ENCODE results near the gene SPESP1.

Gene SPESP1

GRCh38 chr15:68979006-68979405 lies 48.7 kb downstream of the SPESP1 start:
- DNase-seq, result no peak
- Mint-ChIP-seq H3K9me3 (peaks cover 7% of the 10 kb centered on the region), H3K36me3 (ENCODE audit: low read depth) (no peaks in the 10 kb centered on the region), H3K27ac (no peak overlapping the region), H3K27me3 (peaks cover 46% of the 10 kb centered on the region), H3K4me3 (no peak overlapping the region), H3K4me1 (ENCODE audit: low read depth) (no peaks in the 10 kb centered on the region)

GRCh38 chr15:68979816-68980215 lies 49.5 kb downstream of the SPESP1 start:
- Mint-ChIP-seq H3K4me1 (ENCODE audit: low read depth) (no peaks in the 10 kb centered on the region), H3K27me3 (peaks cover 38% of the 10 kb centered on the region), H3K9me3 (peaks cover 7% of the 10 kb centered on the region), H3K27ac (no peak overlapping the region), H3K4me3 (no peak overlapping the region), H3K36me3 (ENCODE audit: low read depth) (no peaks in the 10 kb centered on the region)
- DNase-seq, result no peak

DNA sequence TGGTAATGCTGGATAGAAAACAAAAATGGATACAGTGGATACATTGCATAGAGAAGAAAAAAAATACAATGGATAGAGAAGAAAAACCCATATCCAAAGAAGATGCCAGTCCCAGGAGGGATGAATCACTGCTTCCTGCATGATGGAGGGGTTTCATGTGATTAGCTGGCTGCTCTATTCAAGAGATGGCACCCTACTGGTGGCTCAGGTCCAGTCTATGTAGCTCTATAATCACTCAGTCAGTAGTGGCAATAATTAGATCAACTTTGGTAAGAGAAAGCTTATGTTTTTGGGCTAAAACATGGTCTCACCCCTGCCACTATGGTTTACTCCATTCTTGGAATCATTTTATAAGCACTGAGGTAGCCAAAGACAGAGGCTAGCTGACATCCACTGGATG lies 50.5 kb downstream of the SPESP1 start:
- DNase-seq, result no peak
- H3K27me3 Mint-ChIP-seq, result peaks cover 33% of the 10 kb centered on the region
- H3K4me3 Mint-ChIP-seq, result no peak overlapping the region
- H3K36me3 Mint-ChIP-seq (ENCODE audit: low read depth), result no peaks in the 10 kb centered on the region
- H3K27ac Mint-ChIP-seq, result no peak overlapping the region
- no peaks in the 10 kb centered on the region for H3K4me1 Mint-ChIP-seq (ENCODE audit: low read depth)
- H3K9me3 Mint-ChIP-seq, result peaks cover 5% of the 10 kb centered on the region

GRCh38 chr15:68981941-68982340 lies 51.6 kb downstream of the SPESP1 start:
- Mint-ChIP-seq H3K4me3 (no peak overlapping the region), H3K4me1 (ENCODE audit: low read depth) (no peaks in the 10 kb centered on the region), H3K9me3 (peaks cover 5% of the 10 kb centered on the region), H3K36me3 (ENCODE audit: low read depth) (no peaks in the 10 kb centered on the region), H3K27me3 (peaks cover 29% of the 10 kb centered on the region), H3K27ac (no peak overlapping the region)
- DNase-seq, result no peak

DNA sequence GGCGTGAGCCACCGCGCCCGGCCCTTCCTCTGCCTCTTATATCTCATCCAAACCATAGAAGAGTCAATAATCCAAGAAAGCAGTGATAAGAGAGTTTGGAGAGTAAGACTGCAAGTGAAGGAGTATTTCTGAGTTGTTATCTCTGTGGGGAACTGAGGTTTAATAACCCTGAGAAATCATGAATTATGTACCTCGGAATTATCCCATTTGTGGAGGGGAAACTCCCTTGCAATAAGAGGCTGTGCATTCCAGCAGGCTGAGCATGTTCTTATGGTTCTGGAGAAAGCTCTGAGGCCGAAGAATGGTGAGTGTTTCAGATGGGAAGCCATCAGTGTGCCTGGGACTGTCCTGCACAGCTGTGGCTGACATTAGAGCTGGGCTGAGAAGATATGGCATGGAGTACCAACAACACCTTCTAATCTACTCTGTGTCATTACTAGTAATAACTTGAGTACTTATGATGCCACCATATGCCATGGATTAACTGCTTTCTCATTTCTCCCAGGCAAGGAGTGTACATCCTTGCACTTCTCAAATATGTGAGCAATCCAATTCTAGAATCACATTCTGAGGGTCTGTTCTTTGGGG lies 52.7 kb downstream of the SPESP1 start:
- H3K4me1 Mint-ChIP-seq (ENCODE audit: low read depth), result no peaks in the 10 kb centered on the region
- DNase-seq, result no peak
- no peaks in the 10 kb centered on the region for H3K36me3 Mint-ChIP-seq (ENCODE audit: low read depth)
- peaks cover 23% of the 10 kb centered on the region for H3K27me3 Mint-ChIP-seq
- no peak overlapping the region for H3K27ac Mint-ChIP-seq
- peaks cover 4% of the 10 kb centered on the region for H3K9me3 Mint-ChIP-seq
- H3K4me3 Mint-ChIP-seq, result no peak overlapping the region

- H3K27me3 Mint-ChIP-seq, result peaks cover 25% of the 10 kb centered on the region
- no peak overlapping the region for H3K4me3 Mint-ChIP-seq
- no peak for DNase-seq
- no peaks in the 10 kb centered on the region for H3K9me3 Mint-ChIP-seq
- no peak overlapping the region for H3K27ac Mint-ChIP-seq
- H3K4me1 Mint-ChIP-seq (ENCODE audit: low read depth), result no peaks in the 10 kb centered on the region
- H3K36me3 Mint-ChIP-seq (ENCODE audit: low read depth), result no peaks in the 10 kb centered on the region
These were observed 53.7 kb downstream of the SPESP1 start for GRCh38 chr15:68983961-68984481.

DNA sequence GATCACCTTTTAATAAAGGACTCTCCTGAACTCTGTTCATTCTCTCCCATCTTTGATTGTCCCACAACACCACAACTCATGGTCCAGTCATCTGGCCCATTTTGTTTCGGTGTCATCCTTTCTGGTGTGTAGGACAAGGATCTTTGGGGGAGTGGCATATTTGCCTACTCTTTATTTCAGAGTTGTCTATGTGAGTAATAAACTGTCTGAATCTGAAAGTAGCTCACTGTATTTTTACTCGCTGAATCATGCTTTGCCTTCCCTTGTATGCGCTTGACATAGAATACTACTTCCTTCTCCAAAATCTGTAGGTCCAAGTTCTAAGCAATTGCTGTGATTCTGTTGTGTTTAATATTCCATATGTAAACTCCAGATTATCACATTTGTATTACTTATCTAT lies 54.3 kb downstream of the SPESP1 start:
- Mint-ChIP-seq H3K36me3 (ENCODE audit: low read depth) (no peaks in the 10 kb centered on the region), H3K4me1 (ENCODE audit: low read depth) (no peaks in the 10 kb centered on the region), H3K27me3 (peaks cover 25% of the 10 kb centered on the region), H3K4me3 (no peak overlapping the region), H3K9me3 (no peaks in the 10 kb centered on the region), H3K27ac (no peak overlapping the region)
- DNase-seq, result no peak

- DNase-seq, result no peak
- peaks cover 25% of the 10 kb centered on the region for H3K27me3 Mint-ChIP-seq
- H3K36me3 Mint-ChIP-seq (ENCODE audit: low read depth), result no peaks in the 10 kb centered on the region
- H3K4me1 Mint-ChIP-seq (ENCODE audit: low read depth), result no peaks in the 10 kb centered on the region
- H3K9me3 Mint-ChIP-seq, result no peaks in the 10 kb centered on the region
- no peak overlapping the region for H3K27ac Mint-ChIP-seq
- H3K4me3 Mint-ChIP-seq, result no peak overlapping the region
These were observed 55.1 kb downstream of the SPESP1 start for GRCh38 chr15:68985361-68985891.

DNA sequence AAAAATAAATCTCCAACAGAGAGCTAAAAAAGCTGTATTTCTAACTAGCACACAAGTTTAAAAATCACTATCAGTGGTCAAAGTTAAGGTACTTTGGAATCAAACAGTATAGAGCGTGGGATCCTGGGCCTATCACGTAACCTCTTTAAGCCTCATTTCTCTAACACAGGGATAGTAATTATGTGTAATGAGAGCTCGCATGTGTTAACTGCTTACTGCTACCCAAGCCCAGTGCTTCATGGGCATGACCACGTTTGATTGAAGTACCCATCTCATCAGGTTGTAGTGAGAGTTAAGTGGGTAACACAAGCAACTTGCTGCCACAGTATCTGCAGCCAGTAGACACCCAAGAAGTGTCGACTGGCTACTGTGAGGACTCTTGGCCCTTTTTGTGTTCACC lies 56.0 kb downstream of the SPESP1 start:
- Mint-ChIP-seq H3K27me3 (peaks cover 22% of the 10 kb centered on the region), H3K4me3 (no peak overlapping the region), H3K27ac (no peak overlapping the region)

GRCh38 chr15:68987120-68987519 lies 56.8 kb downstream of the SPESP1 start:
- H3K27ac Mint-ChIP-seq, result no peak overlapping the region
- no peaks in the 10 kb centered on the region for H3K36me3 Mint-ChIP-seq (ENCODE audit: low read depth)
- H3K9me3 Mint-ChIP-seq, result no peaks in the 10 kb centered on the region
- H3K4me3 Mint-ChIP-seq, result no peak overlapping the region
- no peak for DNase-seq
- peaks cover 15% of the 10 kb centered on the region for H3K27me3 Mint-ChIP-seq
- no peaks in the 10 kb centered on the region for H3K4me1 Mint-ChIP-seq (ENCODE audit: low read depth)

More for the DNA sequence above, 56.0 kb downstream of the SPESP1 start:
- H3K9me3 Mint-ChIP-seq, result no peaks in the 10 kb centered on the region
- H3K36me3 Mint-ChIP-seq (ENCODE audit: low read depth), result no peaks in the 10 kb centered on the region
- H3K4me1 Mint-ChIP-seq (ENCODE audit: low read depth), result no peaks in the 10 kb centered on the region
- no peak for DNase-seq

GRCh38 chr15:68987676-68988075 lies 57.4 kb downstream of the SPESP1 start:
- H3K9me3 Mint-ChIP-seq, result no peaks in the 10 kb centered on the region
- H3K4me1 Mint-ChIP-seq (ENCODE audit: low read depth), result no peaks in the 10 kb centered on the region
- no peaks in the 10 kb centered on the region for H3K36me3 Mint-ChIP-seq (ENCODE audit: low read depth)
- peaks cover 14% of the 10 kb centered on the region for H3K27me3 Mint-ChIP-seq
- no peak overlapping the region for H3K27ac Mint-ChIP-seq
- H3K4me3 Mint-ChIP-seq, result no peak overlapping the region
- DNase-seq, result no peak

- H3K4me3 Mint-ChIP-seq, result no peak overlapping the region
- no peak for DNase-seq
- H3K27ac Mint-ChIP-seq, result no peak overlapping the region
- H3K36me3 Mint-ChIP-seq (ENCODE audit: low read depth), result no peaks in the 10 kb centered on the region
- H3K9me3 Mint-ChIP-seq, result no peaks in the 10 kb centered on the region
- no peaks in the 10 kb centered on the region for H3K4me1 Mint-ChIP-seq (ENCODE audit: low read depth)
- H3K27me3 Mint-ChIP-seq, result peaks cover 10% of the 10 kb centered on the region
These were observed 59.4 kb downstream of the SPESP1 start for GRCh38 chr15:68989541-68990230.

DNA sequence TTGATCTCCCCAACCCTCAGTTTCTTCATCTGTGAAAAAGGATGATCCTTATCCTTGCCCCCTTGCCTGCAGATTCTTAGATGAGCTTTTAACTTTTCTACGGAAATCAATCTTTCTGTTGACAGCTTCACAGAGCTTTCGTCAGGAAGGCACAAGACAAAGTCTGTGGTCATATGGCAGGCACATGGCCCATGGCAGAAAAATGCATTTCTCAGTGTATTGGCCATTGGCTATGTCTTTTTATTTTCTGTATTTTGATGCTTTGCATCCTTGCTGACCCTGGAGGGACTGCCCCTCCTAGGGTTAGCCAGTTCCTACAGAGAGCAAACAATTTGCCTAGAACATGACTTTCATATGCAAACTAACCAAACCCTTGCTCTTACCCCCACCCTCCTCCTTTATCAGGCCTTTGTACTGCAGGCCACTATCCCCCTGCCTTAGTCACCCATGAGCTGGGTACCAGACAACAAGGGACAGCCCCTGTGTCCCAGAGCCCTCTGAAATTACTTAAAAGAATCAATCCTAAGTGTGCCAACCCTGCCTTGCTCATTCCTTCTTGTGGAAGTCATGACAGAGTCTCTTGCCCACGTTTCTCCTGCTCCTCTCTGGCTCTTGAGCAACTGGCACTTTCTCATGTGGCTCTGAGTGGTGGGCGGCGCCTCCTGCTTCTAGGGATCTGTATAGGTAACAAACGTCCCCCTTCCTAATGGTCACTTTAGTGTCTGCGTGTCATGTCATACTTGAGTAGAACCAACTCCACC lies 60.1 kb downstream of the SPESP1 start:
- no peak for DNase-seq
- H3K27me3 Mint-ChIP-seq, result peaks cover 10% of the 10 kb centered on the region
- no peaks in the 10 kb centered on the region for H3K9me3 Mint-ChIP-seq
- no peak overlapping the region for H3K4me3 Mint-ChIP-seq
- H3K4me1 Mint-ChIP-seq (ENCODE audit: low read depth), result no peaks in the 10 kb centered on the region
- H3K27ac Mint-ChIP-seq, result no peak overlapping the region
- H3K36me3 Mint-ChIP-seq (ENCODE audit: low read depth), result no peaks in the 10 kb centered on the region

DNA sequence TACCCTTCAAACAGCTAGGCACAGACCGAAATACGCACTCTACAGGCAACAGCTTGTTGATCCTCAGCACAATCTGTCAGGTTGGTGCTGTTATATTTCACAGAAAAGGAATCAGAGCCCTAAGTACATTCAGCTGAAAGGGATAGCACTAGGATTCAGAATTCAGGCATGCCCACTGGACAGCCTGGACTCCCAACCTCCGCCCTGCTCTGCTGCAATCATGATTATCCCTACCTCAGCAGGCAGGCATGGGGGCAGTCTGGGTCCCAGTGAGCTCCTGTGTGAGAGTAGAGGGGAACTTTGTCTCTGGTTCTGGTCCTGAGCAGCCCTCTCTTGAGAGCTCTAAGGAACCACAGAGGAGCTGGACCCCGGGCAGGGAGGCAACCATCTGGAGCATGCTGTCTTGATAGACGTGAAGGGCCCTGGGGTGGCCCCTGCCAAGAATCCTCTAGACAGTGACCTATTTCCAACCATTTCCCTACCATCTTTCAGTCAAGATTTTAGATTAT lies 60.7 kb downstream of the SPESP1 start:
- Mint-ChIP-seq H3K4me3 (no peak overlapping the region), H3K27me3 (peaks cover 10% of the 10 kb centered on the region), H3K27ac (no peak overlapping the region), H3K36me3 (ENCODE audit: low read depth) (no peaks in the 10 kb centered on the region), H3K9me3 (no peaks in the 10 kb centered on the region), H3K4me1 (ENCODE audit: low read depth) (no peaks in the 10 kb centered on the region)
- no peak for DNase-seq

Measured in activated T-cell treated with anti-CD3 and anti-CD28 coated beads, Interleukin-2, amount 50 U/mL, for 24 hours (primary cell).